Skeletal muscle satellite cell (primary cell): ENCODE results near the gene ALOX5AP.

Experiments
- H3K27me3 ChIP-seq: 2 replicates; pipeline ENCODE4 v1.7.0; 2013; ENCODE audit warnings: low read length; ENCODE audit not compliant: control insufficient read depth, insufficient read depth
- H3K36me3 ChIP-seq: 2 replicates; pipeline ENCODE4 v1.7.0; 2013; ENCODE audit warnings: mild to moderate bottlenecking, control low read depth, low read length; ENCODE audit not compliant: insufficient read depth
- H3K4me1 ChIP-seq: 2 replicates; pipeline ENCODE4 v1.7.0; 2013; ENCODE audit warnings: low read length; ENCODE audit not compliant: control insufficient read depth, insufficient read depth
- H3K4me2 ChIP-seq: 2 replicates; pipeline ENCODE4 v1.7.0; 2013; ENCODE audit warnings: mild to moderate bottlenecking, low read length
- H3K4me3 ChIP-seq: 2 replicates; pipeline ENCODE4 v1.7.0; 2013; ENCODE audit warnings: low read length
- H3K9ac ChIP-seq: 2 replicates; pipeline ENCODE4 v1.7.0; 2013; ENCODE audit warnings: mild to moderate bottlenecking, low read depth, low read length, moderate library complexity
- H3K9me3 ChIP-seq: replicated peaks from 2 replicates; pipeline ENCODE4 v1.7.0; 2013; ENCODE audit warnings: mild to moderate bottlenecking, control low read depth, low read length

Gene ALOX5AP

GRCh38 chr13:30730526-30730925 is 4.8 kb upstream of the ALOX5AP start:
- H3K9ac ChIP-seq, result no peak overlapping the region
- peaks cover 11% of the 10 kb centered on the region for H3K27me3 ChIP-seq
- H3K36me3 ChIP-seq, result no peaks in the 10 kb centered on the region
- no peak overlapping the region for H3K4me3 ChIP-seq
- no peaks in the 10 kb centered on the region for H3K9me3 ChIP-seq
- peaks cover 17% of the 10 kb centered on the region for H3K4me1 ChIP-seq
- peak overlapping the region; percentile 6 for H3K4me2 ChIP-seq

- Histone ChIP-seq H3K4me1 (peaks cover 14% of the 10 kb centered on the region), H3K4me3 (no peak overlapping the region), H3K36me3 (no peaks in the 10 kb centered on the region), H3K4me2 (peak overlapping the region; percentile 59), H3K9me3 (no peaks in the 10 kb centered on the region), H3K9ac (no peak overlapping the region), H3K27me3 (peaks cover 11% of the 10 kb centered on the region)
Measured at GRCh38 chr13:30731361-30732045, 3.8 kb upstream of the ALOX5AP start.

- no peaks in the 10 kb centered on the region for H3K36me3 ChIP-seq
- H3K4me1 ChIP-seq, result peaks cover 18% of the 10 kb centered on the region
- H3K4me3 ChIP-seq, result no peak overlapping the region
- H3K9ac ChIP-seq, result no peak overlapping the region
- H3K4me2 ChIP-seq, result peak overlapping the region; percentile 59
- no peaks in the 10 kb centered on the region for H3K9me3 ChIP-seq
- peaks cover 11% of the 10 kb centered on the region for H3K27me3 ChIP-seq
Measured at GRCh38 chr13:30732046-30732390, 3.3 kb upstream of the ALOX5AP start.

GRCh38 chr13:30734439-30734838 is 904 bp upstream of the ALOX5AP start:
- H3K4me2 ChIP-seq, result no peak overlapping the region
- H3K4me1 ChIP-seq, result peaks cover 19% of the 10 kb centered on the region
- no peak overlapping the region for H3K4me3 ChIP-seq
- peaks cover 13% of the 10 kb centered on the region for H3K27me3 ChIP-seq
- H3K36me3 ChIP-seq, result no peaks in the 10 kb centered on the region
- H3K9ac ChIP-seq, result no peak overlapping the region
- H3K9me3 ChIP-seq, result no peaks in the 10 kb centered on the region

GRCh38 chr13:30735872-30736175 is 481 bp downstream of the ALOX5AP start:
- no peaks in the 10 kb centered on the region for H3K36me3 ChIP-seq
- no peak overlapping the region for H3K9ac ChIP-seq
- peaks cover 13% of the 10 kb centered on the region for H3K27me3 ChIP-seq
- H3K4me2 ChIP-seq, result no peak overlapping the region
- H3K4me1 ChIP-seq, result peaks cover 30% of the 10 kb centered on the region
- H3K9me3 ChIP-seq, result no peaks in the 10 kb centered on the region
- H3K4me3 ChIP-seq, result no peak overlapping the region

GRCh38 chr13:30736461-30737320 is 1.3 kb downstream of the ALOX5AP start:
- H3K4me1 ChIP-seq, result peaks cover 23% of the 10 kb centered on the region
- H3K27me3 ChIP-seq, result peaks cover 10% of the 10 kb centered on the region
- H3K4me3 ChIP-seq, result no peak overlapping the region
- no peaks in the 10 kb centered on the region for H3K9me3 ChIP-seq
- H3K9ac ChIP-seq, result no peak overlapping the region
- H3K4me2 ChIP-seq, result no peak overlapping the region
- H3K36me3 ChIP-seq, result no peaks in the 10 kb centered on the region

GRCh38 chr13:30737511-30738337 is 2.4 kb downstream of the ALOX5AP start:
- H3K4me1 ChIP-seq, result peaks cover 25% of the 10 kb centered on the region
- H3K36me3 ChIP-seq, result no peaks in the 10 kb centered on the region
- no peak overlapping the region for H3K4me2 ChIP-seq
- H3K27me3 ChIP-seq, result peaks cover 2% of the 10 kb centered on the region
- no peaks in the 10 kb centered on the region for H3K9me3 ChIP-seq
- no peak overlapping the region for H3K4me3 ChIP-seq
- H3K9ac ChIP-seq, result no peak overlapping the region

- H3K36me3 ChIP-seq, result no peaks in the 10 kb centered on the region
- H3K4me3 ChIP-seq, result no peak overlapping the region
- peaks cover 2% of the 10 kb centered on the region for H3K27me3 ChIP-seq
- no peaks in the 10 kb centered on the region for H3K9me3 ChIP-seq
- H3K9ac ChIP-seq, result no peak overlapping the region
- H3K4me1 ChIP-seq, result peaks cover 35% of the 10 kb centered on the region
- no peak overlapping the region for H3K4me2 ChIP-seq
Measured at GRCh38 chr13:30738526-30739236, 3.3 kb downstream of the ALOX5AP start.

GRCh38 chr13:30739237-30739528 is 3.8 kb downstream of the ALOX5AP start:
- H3K9me3 ChIP-seq, result no peaks in the 10 kb centered on the region
- H3K4me1 ChIP-seq, result peaks cover 40% of the 10 kb centered on the region
- H3K4me2 ChIP-seq, result no peak overlapping the region
- no peak overlapping the region for H3K9ac ChIP-seq
- no peaks in the 10 kb centered on the region for H3K36me3 ChIP-seq
- no peak overlapping the region for H3K4me3 ChIP-seq
- peaks cover 2% of the 10 kb centered on the region for H3K27me3 ChIP-seq

GRCh38 chr13:30739761-30740642 is 4.7 kb downstream of the ALOX5AP start:
- Histone ChIP-seq H3K36me3 (no peaks in the 10 kb centered on the region), H3K9me3 (no peaks in the 10 kb centered on the region), H3K4me3 (peak overlapping the region; percentile 37), H3K4me1 (peaks cover 48% of the 10 kb centered on the region), H3K27me3 (peaks cover 2% of the 10 kb centered on the region), H3K4me2 (peak overlapping the region; percentile 70), H3K9ac (peak overlapping the region; percentile 7)
